ENCODE measurements around the gene PSMB7. TPM values are rescaled to one million over a fixed set of nuclear protein-coding genes. Genes with fewer than 3 reads are reported as not detected.

Gene PSMB7
- total RNA-seq, 2 experiments from 2014 or later = 164 to 186 TPM

GRCh38 chr9:124344291-124345050 is 70.8 kb downstream of the PSMB7 start:
- Histone ChIP-seq H3K79me2 (ENCODE audit: insufficient read depth, low read depth, low read length) (no peaks in the 10 kb centered on the region), H3K9me3 (ENCODE audit: low read length) (no peaks in the 10 kb centered on the region), H3K4me3 (ENCODE audit: low read depth, low read length, poor library complexity, severe bottlenecking) (no peak overlapping the region), H3K36me3 (ENCODE audit: insufficient read depth, low read length) (peaks cover 20% of the 10 kb centered on the region), H3K27ac (ENCODE audit: low read depth, low read length, poor library complexity, severe bottlenecking) (no peak overlapping the region), H3K4me1 (ENCODE audit: insufficient read depth, low read length, poor library complexity, severe bottlenecking) (no peaks in the 10 kb centered on the region), H3K4me2 (ENCODE audit: low read length) (no peak overlapping the region), H2AFZ (ENCODE audit: low read length) (no peak overlapping the region), H3K9me2 (ENCODE audit: insufficient read depth, low read length) (no peaks in the 10 kb centered on the region), H4K20me1 (ENCODE audit: insufficient read depth, low read length) (no peaks in the 10 kb centered on the region)
- intact Hi-C loops (cut with micrococcal nuclease; ENCODE audit: unreplicated experiment) = no loop called here
- TF ChIP-seq CTCF (conservative IDR thresholded peaks at IDR 0.05; ENCODE audit: low read length) (no peak), EZH2phosphoT487 (IDR thresholded peaks at IDR 0.05; ENCODE audit: borderline replicate concordance, low read depth, low read length) (no peak)
- no peak for DNase-seq (ENCODE audit: low spot score)
- ChIA-PET POLR2A (no interaction called here), CTCF (ENCODE audit: unreplicated experiment) (no interaction called here)
- BruUV-seq (replicated peaks) = no TSS peak

GRCh38 chr9:124343533-124344290 is 71.5 kb downstream of the PSMB7 start:
- H3K36me3 ChIP-seq (ENCODE audit: insufficient read depth, low read length) = peaks cover 13% of the 10 kb centered on the region
- no peak overlapping the region for H3K27ac ChIP-seq (ENCODE audit: low read depth, low read length, poor library complexity, severe bottlenecking)
- POLR2A ChIA-PET = no interaction called here
- H3K4me1 ChIP-seq (ENCODE audit: insufficient read depth, low read length, poor library complexity, severe bottlenecking) = no peaks in the 10 kb centered on the region
- H3K4me2 ChIP-seq (ENCODE audit: low read length) = no peak overlapping the region
- H2AFZ ChIP-seq (ENCODE audit: low read length) = no peak overlapping the region
- H3K9me2 ChIP-seq (ENCODE audit: insufficient read depth, low read length) = no peaks in the 10 kb centered on the region
- H4K20me1 ChIP-seq (ENCODE audit: insufficient read depth, low read length) = no peaks in the 10 kb centered on the region
- H3K9me3 ChIP-seq (ENCODE audit: low read length) = no peaks in the 10 kb centered on the region
- no peak overlapping the region for H3K4me3 ChIP-seq (ENCODE audit: low read depth, low read length, poor library complexity, severe bottlenecking)
- no peak for DNase-seq (ENCODE audit: low spot score)
- no peaks in the 10 kb centered on the region for H3K79me2 ChIP-seq (ENCODE audit: insufficient read depth, low read depth, low read length)
- intact Hi-C loops (cut with micrococcal nuclease; ENCODE audit: unreplicated experiment) = no loop called here
- TF ChIP-seq EZH2phosphoT487 (IDR thresholded peaks at IDR 0.05; ENCODE audit: borderline replicate concordance, low read depth, low read length) = no peak
- TF ChIP-seq CTCF (conservative IDR thresholded peaks at IDR 0.05; ENCODE audit: low read length) = no peak
- no TSS peak for BruUV-seq (replicated peaks)
- CTCF ChIA-PET (ENCODE audit: unreplicated experiment) = no interaction called here
